ENCODE measurements around the gene CUEDC2.

DNA sequence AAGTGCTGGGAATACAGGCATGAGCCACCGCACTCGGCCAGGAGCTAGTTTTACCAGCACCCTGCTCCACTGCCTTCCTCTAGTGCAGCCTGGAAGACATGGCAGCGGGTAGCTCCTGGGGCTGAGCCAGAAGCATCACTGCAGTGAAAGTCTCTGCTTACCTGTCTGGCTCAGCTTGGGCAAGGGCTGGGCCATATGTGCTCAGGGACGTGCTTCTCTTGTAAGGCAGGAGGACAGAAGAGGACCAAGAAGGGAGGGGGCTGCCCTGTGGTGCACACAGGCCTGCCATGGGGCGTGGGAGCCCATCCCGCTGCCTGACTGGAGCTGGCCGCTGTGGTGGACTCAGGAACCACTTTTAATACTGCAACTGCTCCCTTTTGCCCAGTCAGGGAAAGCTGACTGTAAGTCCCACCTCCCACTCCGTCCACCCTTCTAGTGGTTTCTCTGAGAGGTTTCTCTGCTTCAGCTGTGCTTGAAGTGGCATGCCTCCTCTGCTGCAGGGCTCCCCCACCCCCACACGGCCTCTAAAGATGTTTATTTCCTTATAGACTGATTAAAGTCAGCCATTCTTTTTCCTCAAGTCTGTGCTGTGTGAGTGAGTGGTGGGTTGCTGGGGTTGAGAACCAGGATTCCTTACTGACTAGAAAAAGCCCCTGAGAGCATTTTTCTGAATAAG, 44.2 kb upstream of the CUEDC2 start:
- TF ChIP-seq, protein P1, sequence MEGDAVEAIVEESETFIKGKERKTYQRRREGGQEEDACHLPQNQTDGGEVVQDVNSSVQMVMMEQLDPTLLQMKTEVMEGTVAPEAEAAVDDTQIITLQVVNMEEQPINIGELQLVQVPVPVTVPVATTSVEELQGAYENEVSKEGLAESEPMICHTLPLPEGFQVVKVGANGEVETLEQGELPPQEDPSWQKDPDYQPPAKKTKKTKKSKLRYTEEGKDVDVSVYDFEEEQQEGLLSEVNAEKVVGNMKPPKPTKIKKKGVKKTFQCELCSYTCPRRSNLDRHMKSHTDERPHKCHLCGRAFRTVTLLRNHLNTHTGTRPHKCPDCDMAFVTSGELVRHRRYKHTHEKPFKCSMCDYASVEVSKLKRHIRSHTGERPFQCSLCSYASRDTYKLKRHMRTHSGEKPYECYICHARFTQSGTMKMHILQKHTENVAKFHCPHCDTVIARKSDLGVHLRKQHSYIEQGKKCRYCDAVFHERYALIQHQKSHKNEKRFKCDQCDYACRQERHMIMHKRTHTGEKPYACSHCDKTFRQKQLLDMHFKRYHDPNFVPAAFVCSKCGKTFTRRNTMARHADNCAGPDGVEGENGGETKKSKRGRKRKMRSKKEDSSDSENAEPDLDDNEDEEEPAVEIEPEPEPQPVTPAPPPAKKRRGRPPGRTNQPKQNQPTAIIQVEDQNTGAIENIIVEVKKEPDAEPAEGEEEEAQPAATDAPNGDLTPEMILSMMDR (IDR thresholded peaks at IDR 0.05; ENCODE audit: low read length): no peak
- no peak for TF ChIP-seq EZH2 (IDR thresholded peaks at IDR 0.05; ENCODE audit: borderline replicate concordance, low read length)
